B cell (primary cell): ENCODE results near the gene PREX1.

Experiments used
- CTCF ChIP-seq: fragments of 200-600 bp; IDR thresholded peaks from one replicate; pipeline ENCODE4 v1.8.0; 2022; ENCODE audit warnings: antibody characterized with exemption, mild to moderate bottlenecking
- EZH2 ChIP-seq: IDR thresholded peaks from 2 replicates; pipeline ENCODE4 v1.6.1; 2012; ENCODE audit warnings: borderline replicate concordance, low read depth, mild to moderate bottlenecking, moderate library complexity, low read length; ENCODE audit not compliant: insufficient read depth, poor library complexity, severe bottlenecking

- TF ChIP-seq CTCF (no peak), EZH2 (no peak)
Measured at GRCh38 chr20:48777821-48778220, 50.0 kb downstream of the PREX1 start.
